RWPE1 (cell line): ENCODE data around the gene GPC1.

ENCODE experiments used
- CTCF ChIA-PET: fragments of 350-600 bp; sonication (Branson Sonifier 250); formaldehyde crosslinking; extraction: SDS; loops from one replicate; lab custom pipeline; 2021; lab: Yijun Ruan, JAX
- POLR2A ChIA-PET: fragments of 400-600 bp; formaldehyde crosslinking; extraction: SDS; loops from one replicate; lab custom pipeline; 2020; ENCODE audit warnings: antibody characterized with exemption; ENCODE audit not compliant: low non-redundant PET; lab: Yijun Ruan, JAX
- DNase-seq: peaks from one replicate; pipeline ENCODE4 v3.0.0; 2012; ENCODE audit warnings: low spot score
- H3K27ac ChIP-seq: fragments of 450-650 bp; 2 replicates; pipeline ENCODE4 v1.5.1; 2017
- CTCF ChIP-seq: fragments of 450-650 bp; conservative IDR thresholded peaks from 2 replicates; pipeline ENCODE4 v1.5.1; 2017; ENCODE audit warnings: low read depth, mild to moderate bottlenecking

GPC1 gene

GRCh38 chr2:240434728-240435456 lies 571 bp upstream of the GPC1 start:
- no peak for TF ChIP-seq CTCF
- ChIA-PET POLR2A (no interaction called here), CTCF (interaction anchor here (0.6 to 1.6 kb wide), 5 partner anchors 10 to 291 kb away, joined by 3 to 5 read pairs (median 4); no protein-coding TSS in a partner anchor)
- peak; percentile 95 for DNase-seq
- peak overlapping the region; percentile 100 for H3K27ac ChIP-seq

DNA sequence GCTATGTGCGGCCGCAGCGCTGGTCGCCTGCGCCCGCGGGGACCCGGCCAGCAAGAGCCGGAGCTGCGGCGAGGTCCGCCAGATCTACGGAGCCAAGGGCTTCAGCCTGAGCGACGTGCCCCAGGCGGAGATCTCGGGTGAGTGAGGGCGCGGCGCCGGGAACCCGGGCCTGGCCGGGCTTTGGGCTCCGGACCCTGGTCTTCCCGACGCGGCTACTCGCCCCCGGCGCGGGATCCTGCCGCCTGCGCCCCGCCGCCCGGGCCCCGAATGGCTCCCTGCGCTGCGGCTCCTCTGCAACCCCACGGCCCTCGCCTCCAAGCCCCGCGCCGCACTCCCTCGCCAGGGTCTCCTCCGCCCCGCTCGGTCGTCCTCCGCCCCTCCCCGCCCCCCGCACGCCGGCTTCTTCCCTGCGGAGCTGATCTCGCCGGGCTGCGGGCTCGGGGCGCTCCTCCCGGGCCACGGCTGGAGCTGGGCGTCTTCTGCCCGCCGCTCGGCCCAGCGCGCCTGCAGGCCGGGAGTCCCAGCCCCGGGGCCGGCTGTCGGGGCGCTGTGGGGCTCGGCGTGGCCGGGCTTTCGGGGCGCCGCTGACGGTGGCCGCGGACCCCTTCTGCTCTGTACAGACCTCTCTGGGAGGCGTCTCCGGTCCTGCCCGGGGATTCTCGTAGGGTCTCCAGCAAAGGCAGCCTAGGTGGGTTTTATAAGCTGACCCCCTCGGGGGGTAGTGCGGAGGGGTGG lies 652 bp downstream of the GPC1 start:
- no peak for TF ChIP-seq CTCF
- CTCF ChIA-PET, result interaction anchor here (0.6 to 2.0 kb wide), 8 partner anchors 15 to 292 kb away, joined by 3 to 15 read pairs (median 4); no protein-coding TSS in a partner anchor
- POLR2A ChIA-PET, result interaction anchor here (0.6 to 0.9 kb wide), 2 partner anchors 184 to 274 kb away, joined by 3 to 5 read pairs; no protein-coding TSS in a partner anchor
- H3K27ac ChIP-seq, result peak overlapping the region; percentile 100
- no peak for DNase-seq

DNA sequence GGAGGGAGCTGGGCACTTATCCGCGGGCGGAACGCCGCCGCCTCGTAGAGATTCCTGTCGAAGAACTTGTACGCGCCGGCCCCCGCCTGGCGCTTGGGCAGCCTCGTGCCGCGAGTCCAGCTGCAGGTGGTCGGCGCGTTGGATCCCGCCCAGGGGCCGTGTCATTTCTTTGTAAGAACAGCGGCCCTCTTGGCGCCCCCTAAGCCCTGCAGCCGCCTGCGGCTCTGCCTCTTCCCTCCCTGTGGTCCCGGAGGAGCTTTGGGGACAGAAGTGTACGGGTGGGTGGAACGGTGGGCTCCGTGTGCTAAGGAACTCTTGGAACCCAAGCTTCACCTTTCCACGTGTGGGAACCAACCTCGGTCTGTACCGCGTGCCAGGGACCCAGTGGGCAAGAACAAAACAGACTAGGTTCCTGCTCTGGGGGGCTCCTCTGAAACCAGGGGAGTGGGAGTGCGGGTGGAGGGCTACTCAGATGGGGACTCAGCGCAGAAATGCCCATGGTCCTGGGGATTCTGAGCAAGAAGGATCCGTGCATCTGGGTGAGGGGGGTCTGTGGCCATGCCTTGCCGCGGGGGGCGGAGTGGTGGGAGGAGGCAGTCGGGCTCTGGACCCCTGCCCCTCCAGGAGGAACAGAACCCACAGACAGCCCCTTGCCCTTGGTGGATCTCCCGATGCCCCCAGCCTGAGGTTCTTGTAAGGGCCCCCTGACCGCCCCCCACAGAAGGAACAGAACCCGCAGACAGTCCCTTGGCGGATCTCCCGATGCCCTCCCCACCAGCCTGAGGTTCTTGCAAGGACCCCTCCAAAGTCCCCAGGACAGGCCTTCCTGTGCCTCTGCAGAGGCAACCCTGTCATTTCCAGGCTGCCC lies 1.5 kb downstream of the GPC1 start:
- CTCF ChIA-PET, result interaction anchor here (0.6 to 2.0 kb wide), 6 partner anchors 15 to 287 kb away, joined by 3 to 15 read pairs (median 4); no protein-coding TSS in a partner anchor
- POLR2A ChIA-PET, result interaction anchor here (0.6 to 0.9 kb wide), 2 partner anchors 185 to 275 kb away, joined by 3 to 5 read pairs; no protein-coding TSS in a partner anchor
- H3K27ac ChIP-seq, result peak overlapping the region; percentile 100
- no peak for TF ChIP-seq CTCF
- DNase-seq, result no peak

- ChIA-PET CTCF (interaction anchor here (0.6 kb wide), 1 partner anchor 205 kb away, joined by 3 read pairs; no protein-coding TSS in a partner anchor), POLR2A (no interaction called here)
- DNase-seq, result no peak
- H3K27ac ChIP-seq, result peak overlapping the region; percentile 100
- TF ChIP-seq CTCF, result no peak
These were observed 2.0 kb downstream of the GPC1 start for GRCh38 chr2:240437551-240437860.

DNA sequence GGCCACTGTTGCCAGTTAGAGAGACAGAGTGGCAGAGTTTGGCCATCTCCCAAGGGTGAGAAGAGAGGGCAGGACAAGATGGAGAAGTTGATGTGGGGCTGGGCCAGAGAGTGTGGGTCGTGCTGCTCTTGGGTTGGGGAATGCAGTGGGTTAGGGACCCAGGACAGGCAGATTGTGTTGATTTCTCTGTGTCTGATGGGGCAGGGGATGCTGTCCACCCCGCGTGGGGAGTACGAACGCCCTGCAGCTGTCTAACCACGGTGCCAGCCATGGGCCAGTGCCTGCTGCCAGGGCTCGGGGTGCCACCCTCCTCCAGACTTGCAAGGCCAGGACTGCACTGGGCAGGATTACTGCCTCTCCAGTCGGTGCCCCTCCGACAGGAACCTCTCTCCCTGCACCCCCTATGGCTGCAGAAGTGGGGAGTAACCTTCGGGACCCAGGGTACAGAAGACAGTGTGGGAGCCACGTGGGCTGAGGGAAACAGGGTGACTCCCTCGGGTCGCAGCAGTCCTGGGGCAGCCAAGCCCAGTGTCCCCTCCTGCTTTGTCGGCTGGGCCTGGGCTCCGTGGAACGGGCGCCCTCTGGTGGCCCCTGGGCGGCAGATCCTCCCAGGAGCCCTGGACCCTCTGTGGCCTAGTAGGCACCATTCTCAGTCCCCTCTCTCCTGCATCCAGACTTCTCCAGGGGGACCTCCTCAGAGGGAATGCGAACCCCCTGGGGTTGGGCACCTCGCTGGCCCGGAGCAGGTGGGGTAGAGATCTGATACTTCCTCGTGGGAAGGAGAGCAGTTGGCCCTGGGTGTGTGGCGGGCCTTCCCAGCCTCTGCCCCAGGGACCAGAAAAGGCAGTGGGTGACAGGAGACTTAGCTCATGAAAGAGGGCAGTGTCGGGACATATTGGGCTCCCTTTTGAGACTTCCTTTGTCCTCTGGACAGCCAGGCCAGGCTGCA lies 2.7 kb downstream of the GPC1 start:
- CTCF ChIA-PET, result interaction anchor here (0.6 to 2.1 kb wide), 13 partner anchors 9 to 339 kb away, joined by 3 to 17 read pairs (median 3); no protein-coding TSS in a partner anchor

More for the DNA sequence above, 2.7 kb downstream of the GPC1 start:
- H3K27ac ChIP-seq, result peak overlapping the region; percentile 100
- peak; percentile 95 for TF ChIP-seq CTCF
- POLR2A ChIA-PET, result no interaction called here
- DNase-seq, result peak; percentile 63
